HEK293T (cell line): ENCODE measurements around the gene C21orf58.

Source experiments
- BHLHE40 ChIP-seq: fragments of 450-650 bp; IDR thresholded peaks from 2 replicates; pipeline ENCODE4 v1.6.1; 2016; ENCODE audit warnings: mild to moderate bottlenecking, moderate library complexity, borderline replicate concordance
- CTBP1 ChIP-seq: fragments of 450-650 bp; IDR thresholded peaks from 2 replicates; pipeline ENCODE4 v1.6.1; 2016; ENCODE audit warnings: borderline replicate concordance
- FOXK2 ChIP-seq: fragments of 450-650 bp; IDR thresholded peaks from 2 replicates; pipeline ENCODE4 v1.6.1; 2016; ENCODE audit warnings: mild to moderate bottlenecking
- HDGF ChIP-seq: fragments of 450-650 bp; IDR thresholded peaks from 2 replicates; pipeline ENCODE4 v1.6.1; 2017; ENCODE audit warnings: antibody characterized with exemption, borderline replicate concordance
- LEF1 ChIP-seq: fragments of 450-650 bp; IDR thresholded peaks from 2 replicates; pipeline ENCODE4 v1.6.1; 2017; ENCODE audit warnings: mild to moderate bottlenecking, borderline replicate concordance
- NFRKB ChIP-seq: fragments of 450-650 bp; IDR thresholded peaks from 2 replicates; pipeline ENCODE4 v1.6.1; 2016; ENCODE audit warnings: mild to moderate bottlenecking, moderate library complexity
- PKNOX1 ChIP-seq: fragments of 450-650 bp; IDR thresholded peaks from 2 replicates; pipeline ENCODE4 v1.6.1; 2016
- SUZ12 ChIP-seq: fragments of 450-650 bp; IDR thresholded peaks from 2 replicates; pipeline ENCODE4 v1.6.1; 2016; ENCODE audit warnings: mild to moderate bottlenecking
- TARDBP ChIP-seq: fragments of 450-650 bp; IDR thresholded peaks from 2 replicates; pipeline ENCODE4 v1.6.1; 2016
- ZNF384 ChIP-seq: fragments of 450-650 bp; IDR thresholded peaks from 2 replicates; pipeline ENCODE4 v1.6.1; 2016

- TF ChIP-seq BHLHE40 (no peak), SUZ12 (no peak), HDGF (no peak), CTBP1 (no peak), PKNOX1 (no peak), ZNF384 (no peak), LEF1 (no peak), NFRKB (no peak), FOXK2 (no peak), TARDBP (no peak)
Observed at GRCh38 chr21:46349134-46349760, 25.6 kb upstream of the C21orf58 start.
